Stimulated activated effector memory CD8-positive, alpha-beta T cell treated with anti-CD3 and anti-CD28 coated beads, Interleukin-12 subunit alpha, Interleukin-12 subunit beta, amount 100 ng/mL, for 72 hours (primary cell): ENCODE measurements around the gene TTLL12.

Experiments used
- ATAC-seq: fragments of 150-1000 bp; cut with Tn5 transposase; 2 replicates; pipeline ENCODE4 v1.10.0; 2021
- DNase-seq, 2 donors: peaks; one replicate each; pipeline ENCODE4 v3.0.0; 2021 to 2022; ENCODE audit warnings: low spot score in 2 of 2
- H3K27ac Mint-ChIP-seq: one replicate; pipeline ENCODE4 v1.8.0; 2022; ENCODE audit warnings: mild to moderate bottlenecking, mixed read lengths
- H3K36me3 Mint-ChIP-seq: one replicate; pipeline ENCODE4 v1.8.0; 2022; ENCODE audit warnings: mild to moderate bottlenecking, mixed read lengths
- H3K4me1 Mint-ChIP-seq: one replicate; pipeline ENCODE4 v1.8.0; 2022; ENCODE audit warnings: mixed read lengths
- H3K4me3 Mint-ChIP-seq: one replicate; pipeline ENCODE4 v1.8.0; 2022; ENCODE audit warnings: mild to moderate bottlenecking, mixed read lengths
- H3K9me3 Mint-ChIP-seq: one replicate; pipeline ENCODE4 v1.8.0; 2022; ENCODE audit warnings: mixed read lengths

Gene TTLL12

GRCh38 chr22:43207849-43208702 lies 21.1 kb upstream of the TTLL12 start:
- DNase-seq = no peak
- Mint-ChIP-seq H3K36me3 (peaks cover 14% of the 10 kb centered on the region), H3K4me3 (no peak overlapping the region), H3K9me3 (peaks cover 3% of the 10 kb centered on the region), H3K4me1 (peaks cover 17% of the 10 kb centered on the region), H3K27ac (peak overlapping the region; percentile 15)
- no peak for ATAC-seq

- ATAC-seq (no peak), DNase-seq (no peak)
- peaks cover 3% of the 10 kb centered on the region for H3K9me3 Mint-ChIP-seq
- H3K27ac Mint-ChIP-seq = peak overlapping the region; percentile 15
- peaks cover 17% of the 10 kb centered on the region for H3K4me1 Mint-ChIP-seq
- H3K4me3 Mint-ChIP-seq = no peak overlapping the region
- H3K36me3 Mint-ChIP-seq = peaks cover 14% of the 10 kb centered on the region
Observed at GRCh38 chr22:43207386-43207785, 20.5 kb upstream of the TTLL12 start.

- Mint-ChIP-seq H3K27ac (peak overlapping the region; percentile 86), H3K4me3 (no peak overlapping the region), H3K9me3 (peaks cover 3% of the 10 kb centered on the region), H3K36me3 (peaks cover 14% of the 10 kb centered on the region), H3K4me1 (peaks cover 17% of the 10 kb centered on the region)
- peak; percentile 3 for ATAC-seq
- no peak for DNase-seq
Observed at GRCh38 chr22:43206509-43207161, 19.7 kb upstream of the TTLL12 start.

GRCh38 chr22:43205748-43206508 lies 19.0 kb upstream of the TTLL12 start:
- peaks cover 17% of the 10 kb centered on the region for H3K4me1 Mint-ChIP-seq
- peaks cover 14% of the 10 kb centered on the region for H3K36me3 Mint-ChIP-seq
- H3K27ac Mint-ChIP-seq = peak overlapping the region; percentile 86
- peaks cover 3% of the 10 kb centered on the region for H3K9me3 Mint-ChIP-seq
- DNase-seq = no peak
- peak; percentile 55 for ATAC-seq
- no peak overlapping the region for H3K4me3 Mint-ChIP-seq

GRCh38 chr22:43205261-43205691 lies 18.3 kb upstream of the TTLL12 start:
- ATAC-seq = peak; percentile 33
- H3K36me3 Mint-ChIP-seq = peaks cover 14% of the 10 kb centered on the region
- H3K4me1 Mint-ChIP-seq = peaks cover 17% of the 10 kb centered on the region
- H3K27ac Mint-ChIP-seq = peak overlapping the region; percentile 86
- H3K4me3 Mint-ChIP-seq = no peak overlapping the region
- H3K9me3 Mint-ChIP-seq = peaks cover 3% of the 10 kb centered on the region
- no peak for DNase-seq

- ATAC-seq = no peak
- no peak for DNase-seq
- Mint-ChIP-seq H3K4me1 (peaks cover 17% of the 10 kb centered on the region), H3K36me3 (peaks cover 14% of the 10 kb centered on the region), H3K9me3 (peaks cover 3% of the 10 kb centered on the region), H3K4me3 (no peak overlapping the region), H3K27ac (no peak overlapping the region)
Observed at GRCh38 chr22:43203471-43203981, 16.6 kb upstream of the TTLL12 start.

- DNase-seq (no peak), ATAC-seq (no peak)
- no peak overlapping the region for H3K4me3 Mint-ChIP-seq
- peaks cover 16% of the 10 kb centered on the region for H3K4me1 Mint-ChIP-seq
- H3K36me3 Mint-ChIP-seq = peaks cover 14% of the 10 kb centered on the region
- peaks cover 3% of the 10 kb centered on the region for H3K9me3 Mint-ChIP-seq
- H3K27ac Mint-ChIP-seq = peak overlapping the region; percentile 65
Observed at GRCh38 chr22:43202756-43203410, 15.9 kb upstream of the TTLL12 start.

- no peak for DNase-seq
- ATAC-seq = no peak
- Mint-ChIP-seq H3K4me1 (peaks cover 10% of the 10 kb centered on the region), H3K36me3 (peaks cover 14% of the 10 kb centered on the region), H3K9me3 (peaks cover 3% of the 10 kb centered on the region), H3K4me3 (no peak overlapping the region), H3K27ac (peak overlapping the region; percentile 65)
Observed at GRCh38 chr22:43202326-43202725, 15.4 kb upstream of the TTLL12 start.

GRCh38 chr22:43201486-43202219 lies 14.7 kb upstream of the TTLL12 start:
- DNase-seq = no peak
- H3K27ac Mint-ChIP-seq = no peak overlapping the region
- peaks cover 3% of the 10 kb centered on the region for H3K9me3 Mint-ChIP-seq
- H3K36me3 Mint-ChIP-seq = peaks cover 14% of the 10 kb centered on the region
- H3K4me3 Mint-ChIP-seq = no peak overlapping the region
- peaks cover 9% of the 10 kb centered on the region for H3K4me1 Mint-ChIP-seq
- no peak for ATAC-seq

- H3K36me3 Mint-ChIP-seq = peaks cover 5% of the 10 kb centered on the region
- no peaks in the 10 kb centered on the region for H3K4me1 Mint-ChIP-seq
- DNase-seq (no peak), ATAC-seq (no peak)
- no peak overlapping the region for H3K27ac Mint-ChIP-seq
- no peaks in the 10 kb centered on the region for H3K9me3 Mint-ChIP-seq
- H3K4me3 Mint-ChIP-seq = no peak overlapping the region
Observed at GRCh38 chr22:43200555-43200954, 13.6 kb upstream of the TTLL12 start.

GRCh38 chr22:43200031-43200430 lies 13.1 kb upstream of the TTLL12 start:
- no peak overlapping the region for H3K4me3 Mint-ChIP-seq
- no peak for DNase-seq

GRCh38 chr22:43199541-43199940 lies 12.6 kb upstream of the TTLL12 start:
- Mint-ChIP-seq H3K4me3 (no peak overlapping the region), H3K9me3 (no peaks in the 10 kb centered on the region), H3K27ac (no peak overlapping the region), H3K4me1 (no peaks in the 10 kb centered on the region), H3K36me3 (no peaks in the 10 kb centered on the region)
- no peak for DNase-seq
- no peak for ATAC-seq

More at GRCh38 chr22:43200031-43200430, 13.1 kb upstream of the TTLL12 start:
- Mint-ChIP-seq H3K27ac (no peak overlapping the region), H3K9me3 (no peaks in the 10 kb centered on the region), H3K4me1 (no peaks in the 10 kb centered on the region), H3K36me3 (no peaks in the 10 kb centered on the region)
- ATAC-seq = no peak

GRCh38 chr22:43198936-43199335 lies 12.0 kb upstream of the TTLL12 start:
- no peaks in the 10 kb centered on the region for H3K9me3 Mint-ChIP-seq
- no peaks in the 10 kb centered on the region for H3K36me3 Mint-ChIP-seq
- no peak overlapping the region for H3K27ac Mint-ChIP-seq
- no peak overlapping the region for H3K4me3 Mint-ChIP-seq
- no peak for DNase-seq
- no peak for ATAC-seq
- no peaks in the 10 kb centered on the region for H3K4me1 Mint-ChIP-seq

- H3K9me3 Mint-ChIP-seq = no peaks in the 10 kb centered on the region
- no peaks in the 10 kb centered on the region for H3K36me3 Mint-ChIP-seq
- no peak overlapping the region for H3K27ac Mint-ChIP-seq
- H3K4me3 Mint-ChIP-seq = no peak overlapping the region
- no peaks in the 10 kb centered on the region for H3K4me1 Mint-ChIP-seq
- DNase-seq (no peak), ATAC-seq (no peak)
Observed at GRCh38 chr22:43198126-43198525, 11.2 kb upstream of the TTLL12 start.
